Uterus (tissue), 4 donors: ENCODE results near the gene FBXL15. TPM values are rescaled to one million over a fixed set of nuclear protein-coding genes. Genes with fewer than 3 reads are reported as not detected.
A peak's percentile ranks its signal among the peaks of the same experiment; 100 is the strongest.

Source experiments
- DNase-seq, 2 donors: peaks; one replicate each; pipeline ENCODE4 v3.0.0-alpha.2; 2019 to 2020
- H3K27ac ChIP-seq, 2 donors: fragments of 200-600 bp; sonication (generic); 1 replicate in 1 of 2; 2 replicates in 1 of 2; pipeline ENCODE4 v1.5.1; 2016 to 2018
- H3K27me3 ChIP-seq, 2 donors: fragments of 200-600 bp; sonication (generic); one replicate each; pipeline ENCODE4 v1.5.1; 2018 to 2019; ENCODE audit warnings: control low read depth in 1 of 2
- H3K36me3 ChIP-seq, 2 donors: fragments of 200-600 bp; sonication (generic); one replicate each; pipeline ENCODE4 v1.5.1; 2019; ENCODE audit warnings: control low read depth in 1 of 2
- H3K4me1 ChIP-seq, 2 donors: fragments of 200-600 bp; sonication (generic); one replicate each; pipeline ENCODE4 v1.5.1; 2018 to 2019; ENCODE audit warnings: control low read depth in 1 of 2
- H3K4me3 ChIP-seq, 2 donors: fragments of 200-600 bp; sonication (generic); 1 replicate in 1 of 2; 2 replicates in 1 of 2; pipeline ENCODE4 v1.5.1; 2018 to 2019; ENCODE audit warnings: mild to moderate bottlenecking in 1 of 2
- H3K9me3 ChIP-seq, 2 donors: fragments of 200-600 bp; sonication (generic); one replicate each; pipeline ENCODE4 v1.5.1; 2019; ENCODE audit warnings: control low read depth in 1 of 2
- POLR2A ChIP-seq, 2 donors: fragments of 450-650 bp; IDR thresholded peaks; one replicate each; pipeline ENCODE4 v1.6.1; 2016; ENCODE audit warnings: antibody characterized with exemption in 2 of 2, mild to moderate bottlenecking in 1 of 2, moderate library complexity in 1 of 2
- intact Hi-C: fragments of 100-400 bp; cut with DNase I; formaldehyde crosslinking; loops from one replicate; pipeline ENCODE4 v1.15.1; 2023; ENCODE audit warnings: low total_unique reads
- total RNA-seq, 4 donors: library from RNA; depleted of rRNA in 3 of 4; stranded (reverse); fragments of >200 nt in 3 of 4; gene quantifications; one replicate each; pipeline versions ENCODE4 v1.1.0 to v1.2.4, GENCODE V29; 2014 to 2023
- TF ChIP-seq, protein P1 (sequence below), 4 experiments: fragments of 200-600 bp in 2 of 4; fragments of 450-650 bp in 2 of 4; sonication (generic) in 2 of 4; IDR thresholded peaks; one replicate each; pipeline ENCODE4 v1.5.1; 2016 to 2019; ENCODE audit warnings: antibody characterized with exemption in 4 of 4, mild to moderate bottlenecking in 2 of 4, moderate library complexity in 1 of 4
- donor health status: DM: yes; HTN: yes; CAD: no.

The FBXL15 gene
- total RNA-seq, 4 donors from 2014 or later, result 6.8 to 40.0 (median 16.7) TPM

DNA sequence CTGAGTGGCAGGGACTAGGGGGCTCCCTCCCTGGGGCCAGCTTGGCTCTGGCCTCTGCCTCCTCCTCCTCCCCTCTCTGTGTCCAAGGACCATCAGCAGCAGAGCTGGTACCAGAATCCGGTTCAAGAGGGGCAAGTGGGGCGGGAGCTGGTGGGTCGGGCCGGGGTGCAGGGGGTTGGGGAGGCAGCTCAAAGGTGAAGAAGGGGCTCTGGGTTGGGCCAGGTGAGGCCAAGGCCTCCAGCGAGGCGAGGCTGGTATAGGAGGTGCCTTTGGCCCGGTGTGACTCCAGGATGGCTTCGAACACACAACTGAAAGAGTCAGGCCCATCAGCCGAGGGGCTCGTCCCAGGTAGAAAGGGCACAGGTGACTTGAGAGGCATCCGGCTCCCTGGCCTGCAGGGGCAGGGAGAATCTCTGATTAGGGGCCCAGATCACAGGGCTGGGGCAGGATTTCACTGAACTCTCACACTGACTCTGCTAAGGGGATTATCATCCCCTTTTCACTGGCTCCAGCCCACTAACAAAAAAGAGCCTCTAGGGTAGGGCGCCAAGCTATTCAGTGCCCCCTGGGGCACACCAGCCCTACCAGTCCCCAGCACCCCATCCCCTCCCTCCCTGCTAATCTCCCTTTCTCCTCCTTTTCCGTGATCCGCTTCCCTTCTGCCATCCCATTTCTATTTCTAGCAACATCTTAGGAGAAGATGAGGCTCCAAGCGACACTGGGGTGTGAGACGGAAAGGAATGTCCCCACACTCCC lies 6.7 kb upstream of the FBXL15 start:
- DNase-seq, result no peak
- Histone ChIP-seq H3K27me3 (peaks cover 0 to 21% of the 10 kb centered on the region in 2 donors), H3K36me3 (no peaks in the 10 kb centered on the region), H3K9me3 (no peaks in the 10 kb centered on the region), H3K27ac (no peak overlapping the region), H3K4me1 (no peaks in the 10 kb centered on the region), H3K4me3 (no peak overlapping the region)
- TF ChIP-seq, protein P1, sequence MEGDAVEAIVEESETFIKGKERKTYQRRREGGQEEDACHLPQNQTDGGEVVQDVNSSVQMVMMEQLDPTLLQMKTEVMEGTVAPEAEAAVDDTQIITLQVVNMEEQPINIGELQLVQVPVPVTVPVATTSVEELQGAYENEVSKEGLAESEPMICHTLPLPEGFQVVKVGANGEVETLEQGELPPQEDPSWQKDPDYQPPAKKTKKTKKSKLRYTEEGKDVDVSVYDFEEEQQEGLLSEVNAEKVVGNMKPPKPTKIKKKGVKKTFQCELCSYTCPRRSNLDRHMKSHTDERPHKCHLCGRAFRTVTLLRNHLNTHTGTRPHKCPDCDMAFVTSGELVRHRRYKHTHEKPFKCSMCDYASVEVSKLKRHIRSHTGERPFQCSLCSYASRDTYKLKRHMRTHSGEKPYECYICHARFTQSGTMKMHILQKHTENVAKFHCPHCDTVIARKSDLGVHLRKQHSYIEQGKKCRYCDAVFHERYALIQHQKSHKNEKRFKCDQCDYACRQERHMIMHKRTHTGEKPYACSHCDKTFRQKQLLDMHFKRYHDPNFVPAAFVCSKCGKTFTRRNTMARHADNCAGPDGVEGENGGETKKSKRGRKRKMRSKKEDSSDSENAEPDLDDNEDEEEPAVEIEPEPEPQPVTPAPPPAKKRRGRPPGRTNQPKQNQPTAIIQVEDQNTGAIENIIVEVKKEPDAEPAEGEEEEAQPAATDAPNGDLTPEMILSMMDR (IDR thresholded peaks at IDR 0.05), result no peak
- TF ChIP-seq POLR2A (IDR thresholded peaks at IDR 0.05), result no peak
- intact Hi-C loops, result no loop called here

DNA sequence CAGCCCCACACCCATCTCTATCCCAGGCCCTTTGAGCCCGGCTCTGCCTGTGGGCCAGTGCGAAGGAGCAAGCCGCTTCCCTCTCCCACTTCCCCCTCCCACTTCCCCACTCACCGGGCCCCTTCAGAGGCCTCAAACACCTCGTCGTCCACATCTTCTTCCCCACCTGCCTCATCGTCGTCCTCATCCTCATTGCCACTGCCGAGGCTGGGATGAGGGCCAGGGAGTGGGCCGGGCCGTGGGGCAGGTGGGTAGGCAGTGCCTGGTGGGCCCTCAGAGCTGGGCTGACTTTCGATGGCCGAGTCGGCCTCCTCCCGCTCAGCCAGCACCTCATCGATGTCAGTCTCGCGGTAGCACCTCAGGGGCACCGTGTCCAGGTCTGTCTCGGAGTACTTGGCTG lies 5.9 kb upstream of the FBXL15 start:
- Histone ChIP-seq H3K9me3 (no peaks in the 10 kb centered on the region), H3K27me3 (peaks cover 0 to 21% of the 10 kb centered on the region in 2 donors), H3K27ac (no peak overlapping the region), H3K36me3 (no peaks in the 10 kb centered on the region), H3K4me3 (no peak overlapping the region), H3K4me1 (peaks cover 0 to 1% of the 10 kb centered on the region in 2 donors)
- no peak for TF ChIP-seq POLR2A (IDR thresholded peaks at IDR 0.05)
- TF ChIP-seq, protein P1 (IDR thresholded peaks at IDR 0.05), result no peak
- intact Hi-C loops, result no loop called here
- no peak for DNase-seq

DNA sequence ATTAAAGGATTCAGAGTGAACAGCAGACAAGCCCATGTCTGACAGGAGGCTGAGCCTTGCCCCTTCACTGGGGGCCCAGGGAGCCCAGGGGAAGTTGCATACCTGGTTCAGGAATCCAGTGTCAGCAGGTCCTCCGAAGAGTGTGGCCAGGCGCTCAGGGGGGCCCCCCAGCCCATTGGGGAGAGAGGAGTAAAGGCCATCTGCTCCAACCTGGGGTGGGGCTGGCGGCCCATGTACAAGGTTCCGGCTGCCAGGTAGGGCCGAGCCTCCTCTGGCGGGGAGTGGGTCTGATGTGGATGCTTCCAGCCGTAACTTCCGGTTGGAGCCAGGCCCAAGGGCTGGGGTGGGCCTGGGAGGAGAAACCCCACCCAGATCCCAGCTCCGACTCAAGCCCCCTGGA lies 4.4 kb upstream of the FBXL15 start:
- H3K36me3 ChIP-seq, result no peaks in the 10 kb centered on the region
- TF ChIP-seq, protein P1 (IDR thresholded peaks at IDR 0.05), result no peak
- TF ChIP-seq POLR2A (IDR thresholded peaks at IDR 0.05), result no peak
- no peak overlapping the region for H3K4me3 ChIP-seq
- no peaks in the 10 kb centered on the region for H3K9me3 ChIP-seq
- DNase-seq, result no peak
- H3K27me3 ChIP-seq, result peaks cover 0 to 21% of the 10 kb centered on the region in 2 donors
- H3K4me1 ChIP-seq, result peaks cover 0 to 7% of the 10 kb centered on the region in 2 donors
- intact Hi-C loops, result no loop called here
- no peak overlapping the region for H3K27ac ChIP-seq

DNA sequence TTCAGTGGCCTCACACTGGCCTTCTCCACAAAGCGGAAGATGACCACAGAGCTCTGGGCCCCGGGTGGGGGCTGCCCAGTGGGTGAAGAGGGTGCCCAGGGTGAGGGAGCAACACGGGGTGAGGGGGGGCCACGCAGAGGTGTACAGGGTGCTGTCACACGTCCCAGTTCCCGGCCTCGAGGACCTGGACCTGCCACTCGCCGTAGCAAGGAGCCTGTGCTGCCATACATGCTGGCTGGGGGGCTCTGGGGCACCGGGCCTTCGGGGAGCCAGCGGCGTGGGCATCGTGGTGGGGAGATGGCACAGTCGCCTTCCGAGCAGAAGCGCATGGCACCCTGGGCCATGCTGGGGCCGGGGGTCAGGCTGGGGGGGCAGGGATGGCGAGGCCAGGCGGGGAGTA lies 3.9 kb upstream of the FBXL15 start:
- no peaks in the 10 kb centered on the region for H3K36me3 ChIP-seq
- H3K4me3 ChIP-seq, result no peak overlapping the region
- TF ChIP-seq, protein P1 (IDR thresholded peaks at IDR 0.05), result no peak
- TF ChIP-seq POLR2A (IDR thresholded peaks at IDR 0.05), result no peak
- H3K9me3 ChIP-seq, result no peaks in the 10 kb centered on the region
- H3K27me3 ChIP-seq, result peaks cover 0 to 21% of the 10 kb centered on the region in 2 donors
- DNase-seq, result no peak
- H3K4me1 ChIP-seq, result peaks cover 0 to 7% of the 10 kb centered on the region in 2 donors
- intact Hi-C loops, result no loop called here
- no peak overlapping the region for H3K27ac ChIP-seq

DNA sequence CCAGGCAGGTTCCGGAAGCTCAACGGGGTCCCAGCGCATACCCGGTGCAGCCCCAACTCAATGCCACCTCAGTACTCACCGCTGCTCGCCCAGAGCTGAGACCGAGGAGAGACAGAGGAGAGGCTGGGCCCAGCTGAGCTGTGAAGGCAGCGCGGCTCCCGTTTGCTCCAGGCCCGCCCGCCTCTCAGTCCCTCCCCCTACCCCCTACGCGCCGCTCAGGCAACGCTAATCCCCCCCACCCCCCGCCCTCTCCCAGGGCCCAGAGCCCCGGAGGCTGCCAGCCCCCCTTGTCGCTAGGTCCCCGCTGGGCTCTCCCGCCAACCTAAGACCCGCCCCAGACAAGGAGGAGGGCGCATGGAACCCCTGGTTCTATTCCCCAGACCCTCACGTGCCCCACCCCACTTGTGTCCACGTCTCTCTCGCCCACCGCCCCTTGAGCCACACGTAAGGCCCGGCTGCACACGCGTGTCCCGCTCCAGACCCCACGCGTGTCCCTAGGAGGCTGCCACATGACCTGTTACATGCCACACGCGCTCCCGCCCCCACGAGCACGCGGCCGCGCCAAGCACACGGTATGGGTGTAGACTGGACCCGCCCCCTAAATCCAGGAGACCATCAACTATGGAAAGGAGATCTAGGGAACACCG lies 1.9 kb upstream of the FBXL15 start, which contains the start of gene PSD:
Gene PSD, minus strand, starts transcription at position 164 of the 647 bp plus-strand sequence. CDS start 1,747 bp downstream, outside the sequence.
- H3K4me1 ChIP-seq, result peaks cover 0 to 11% of the 10 kb centered on the region in 2 donors
- no peak for DNase-seq
- intact Hi-C loops, result no loop called here
- peaks cover 0 to 21% of the 10 kb centered on the region in 2 donors for H3K27me3 ChIP-seq
- TF ChIP-seq, protein P1 (IDR thresholded peaks at IDR 0.05), result no peak
- TF ChIP-seq POLR2A (IDR thresholded peaks at IDR 0.05), result no peak
- H3K9me3 ChIP-seq, result no peaks in the 10 kb centered on the region
- no peak within 1 kb of the TSS for H3K27ac ChIP-seq
- H3K4me3 ChIP-seq, result peak within 1 kb of the TSS; percentile 79 to 92
- no peaks in the 10 kb centered on the region for H3K36me3 ChIP-seq
